Vagina (tissue), 2 donors: Measurements from ENCODE around the gene ALDH3B1.

Experiments used
- CTCF ChIP-seq, 3 experiments: fragments of 450-650 bp in 2 of 3; fragments of 200-600 bp in 1 of 3; sonication (generic) in 1 of 3; IDR thresholded peaks; one replicate each; pipeline ENCODE4 v1.5.1; 2017 to 2019; ENCODE audit warnings: antibody characterized with exemption in 3 of 3, mild to moderate bottlenecking in 2 of 3, moderate library complexity in 2 of 3
- POLR2A ChIP-seq, 2 donors: fragments of 450-650 bp; IDR thresholded peaks; one replicate each; pipeline ENCODE4 v1.6.1; 2017; ENCODE audit warnings: antibody characterized with exemption in 2 of 2, mild to moderate bottlenecking in 2 of 2, moderate library complexity in 2 of 2
- POLR2AphosphoS5 ChIP-seq, 2 donors: sonication (generic); formaldehyde crosslinking; IDR thresholded peaks; one replicate each; pipeline ENCODE4 v1.9.0; 2017; ENCODE audit warnings: antibody characterized with exemption in 2 of 2, mild to moderate bottlenecking in 2 of 2, low read depth in 1 of 2; ENCODE audit not compliant: insufficient read depth in 1 of 2

- TF ChIP-seq CTCF (IDR thresholded peaks at IDR 0.05), result no peak
- TF ChIP-seq POLR2A (IDR thresholded peaks at IDR 0.05), result no peak
- no peak for TF ChIP-seq POLR2AphosphoS5 (IDR thresholded peaks at IDR 0.05; ENCODE audit: insufficient read depth in 1 of 2, low read depth in 1 of 2)
These were observed 26.7 kb downstream of the ALDH3B1 start for GRCh38 chr11:68036717-68037239.
